HEK293 (cell line): Measurements from ENCODE around the gene FHAD1.
"Not testable (repeated sequence)": the region's sequence is repeated elsewhere in the genome, so short reads cannot be mapped to it uniquely, and the experiment has no call there.

Source experiments
- CTCF ChIA-PET: fragments of 350-600 bp; formaldehyde crosslinking; extraction: SDS; loops from one replicate; lab custom pipeline; 2021; ENCODE audit warnings: antibody characterized with exemption; lab: Yijun Ruan, JAX
- POLR2A ChIA-PET: fragments of 300-600 bp; formaldehyde crosslinking; extraction: SDS; loops from one replicate; lab custom pipeline; 2020; ENCODE audit warnings: antibody characterized with exemption, inconsistent platforms; lab: Yijun Ruan, JAX
- H3K27ac ChIP-seq: fragments of 200-500 bp; sonication (Bioruptor generic); 2 replicates; pipeline ENCODE4 v1.5.1; 2014; ENCODE audit warnings: low read depth, low read length, control low read depth, inconsistent platforms; ENCODE audit errors: extremely low read depth
- H3K36me3 ChIP-seq, 2 experiments: fragments of 200-500 bp in 1 of 2; sonication (Bioruptor generic) in 1 of 2; 1 replicate in 1 of 2; 2 replicates in 1 of 2; pipeline ENCODE4 v1.5.1; 2014 to 2017; ENCODE audit warnings: inconsistent platforms in 2 of 2, low read length in 2 of 2; ENCODE audit not compliant: control insufficient read depth in 2 of 2, insufficient read depth in 1 of 2
- H3K4me1 ChIP-seq: fragments of 200-500 bp; sonication (Bioruptor generic); 2 replicates; pipeline ENCODE4 v1.5.1; 2014; ENCODE audit warnings: mild to moderate bottlenecking, low read length, inconsistent platforms; ENCODE audit not compliant: control insufficient read depth, insufficient read depth
- H3K4me3 ChIP-seq: 2 replicates; pipeline ENCODE4 v1.5.1; 2011; ENCODE audit warnings: low read depth, mild to moderate bottlenecking, control low read depth, low read length, moderate library complexity
- H3K9me3 ChIP-seq: fragments of 200-500 bp; sonication (Bioruptor generic); 2 replicates; pipeline ENCODE4 v1.5.1; 2014; ENCODE audit warnings: low read depth, low read length, inconsistent platforms; ENCODE audit not compliant: control insufficient read depth, insufficient read depth
- BCL11B ChIP-seq: fragments of 450-650 bp; formaldehyde crosslinking; IDR thresholded peaks from 2 replicates; pipeline ENCODE4 v1.5.1; 2016; ENCODE audit warnings: low read depth, missing biosample characterization, missing genetic modification characterization
- GFI1B ChIP-seq: fragments of 450-650 bp; formaldehyde crosslinking; IDR thresholded peaks from 2 replicates; pipeline ENCODE4 v1.5.1; 2016; ENCODE audit warnings: missing biosample characterization, missing genetic modification characterization
- HOXA7 ChIP-seq: sonication (generic); formaldehyde crosslinking; IDR thresholded peaks from 2 replicates; pipeline ENCODE4 v1.8.1; 2022; ENCODE audit warnings: missing genetic modification reagents, borderline replicate concordance
- ZBTB48 ChIP-seq: fragments of 450-650 bp; formaldehyde crosslinking; IDR thresholded peaks from 2 replicates; pipeline ENCODE4 v1.5.1; 2016; ENCODE audit warnings: missing biosample characterization, missing genetic modification characterization
- ZFP41 ChIP-seq: fragments of 450-650 bp; formaldehyde crosslinking; IDR thresholded peaks from 2 replicates; pipeline ENCODE4 v1.5.1; 2016; ENCODE audit warnings: missing biosample characterization, missing genetic modification characterization, borderline replicate concordance
- ZIC2 ChIP-seq: fragments of 450-650 bp; formaldehyde crosslinking; IDR thresholded peaks from 2 replicates; pipeline ENCODE4 v1.5.1; 2016; ENCODE audit warnings: missing biosample characterization, missing genetic modification characterization
- ZNF114 ChIP-seq: fragments of 450-650 bp; formaldehyde crosslinking; IDR thresholded peaks from 2 replicates; pipeline ENCODE4 v1.5.0; 2017; ENCODE audit warnings: missing biosample characterization, missing genetic modification characterization
- ZNF146 ChIP-seq: fragments of 450-650 bp; formaldehyde crosslinking; IDR thresholded peaks from 2 replicates; pipeline ENCODE4 v1.5.1; 2016; ENCODE audit warnings: missing biosample characterization, missing genetic modification characterization
- ZNF169 ChIP-seq: fragments of 450-650 bp; formaldehyde crosslinking; IDR thresholded peaks from 2 replicates; pipeline ENCODE4 v1.5.1; 2016; ENCODE audit warnings: missing biosample characterization, missing genetic modification characterization
- ZNF18 ChIP-seq: fragments of 450-650 bp; formaldehyde crosslinking; IDR thresholded peaks from 2 replicates; pipeline ENCODE4 v1.5.1; 2016; ENCODE audit warnings: missing biosample characterization, missing genetic modification characterization
- ZNF184 ChIP-seq: fragments of 450-650 bp; IDR thresholded peaks from 2 replicates; pipeline ENCODE4 v1.5.1; 2018; ENCODE audit warnings: missing biosample characterization, mild to moderate bottlenecking, missing genetic modification characterization
- ZNF221 ChIP-seq: fragments of 450-650 bp; formaldehyde crosslinking; IDR thresholded peaks from 2 replicates; pipeline ENCODE4 v1.5.1; 2017; ENCODE audit warnings: missing biosample characterization, missing genetic modification characterization, borderline replicate concordance
- ZNF404 ChIP-seq: fragments of 450-650 bp; formaldehyde crosslinking; IDR thresholded peaks from 2 replicates; pipeline ENCODE4 v1.5.1; 2017; ENCODE audit warnings: missing biosample characterization, missing genetic modification characterization
- ZNF654 ChIP-seq: fragments of 450-650 bp; formaldehyde crosslinking; IDR thresholded peaks from 2 replicates; pipeline ENCODE4 v1.5.1; 2016; ENCODE audit warnings: low read depth, missing biosample characterization, missing genetic modification characterization
- ZNF768 ChIP-seq: fragments of 450-650 bp; formaldehyde crosslinking; IDR thresholded peaks from 2 replicates; pipeline ENCODE4 v1.5.1; 2018; ENCODE audit warnings: missing biosample characterization, mild to moderate bottlenecking, missing genetic modification characterization
- ZNF776 ChIP-seq: fragments of 450-650 bp; formaldehyde crosslinking; IDR thresholded peaks from 2 replicates; pipeline ENCODE4 v1.5.0; 2017; ENCODE audit warnings: missing biosample characterization, missing genetic modification characterization, borderline replicate concordance

The FHAD1 gene

GRCh38 chr1:15290382-15290781 is 43.4 kb downstream of the FHAD1 start (continued):
- TF ChIP-seq ZNF18 (tag by site-specific recombination) (no peak), ZBTB48 (no peak), ZNF169 (tag by site-specific recombination) (no peak)

GRCh38 chr1:15295696-15296095 is 48.7 kb downstream of the FHAD1 start:
- no peak for TF ChIP-seq ZNF654 (tag by site-specific recombination)
- no peak for TF ChIP-seq BCL11B (tag by site-specific recombination)
- TF ChIP-seq, all 188 proteins: peak for 0
- ChIA-PET POLR2A (interaction anchor here (0.7 kb wide), 1 partner anchor 16 kb away, joined by 3 read pairs; no protein-coding TSS in a partner anchor), CTCF (interaction anchor here (0.7 to 1.3 kb wide), 2 partner anchors 9 to 28 kb away, joined by 3 to 5 read pairs; no protein-coding TSS in a partner anchor)
- no peaks in the 10 kb centered on the region for H3K9me3 ChIP-seq
- H3K27ac ChIP-seq, result no peak overlapping the region
- no peaks in the 10 kb centered on the region for H3K36me3 ChIP-seq
- no peak overlapping the region for H3K4me3 ChIP-seq
- no peaks in the 10 kb centered on the region for H3K4me1 ChIP-seq

GRCh38 chr1:15296585-15297321 is 49.7 kb downstream of the FHAD1 start:
- TF ChIP-seq ZNF404 (tag by site-specific recombination) (no peak), GFI1B (tag by site-specific recombination) (no peak), ZNF776 (tag by site-specific recombination) (no peak), ZNF114 (tag by site-specific recombination) (no peak), HOXA7 (no peak), ZIC2 (tag by site-specific recombination) (peak; percentile 55), ZFP41 (tag by site-specific recombination) (no peak), ZNF221 (tag by site-specific recombination) (no peak), ZNF768 (tag by site-specific recombination) (peak; percentile 38; the same call in 1 of the 2 replicates), ZNF184 (tag by site-specific recombination) (no peak)
- Histone ChIP-seq H3K27ac (no peak overlapping the region), H3K9me3 (no peaks in the 10 kb centered on the region), H3K4me3 (no peak overlapping the region), H3K4me1 (no peaks in the 10 kb centered on the region), H3K36me3 (no peaks in the 10 kb centered on the region)
- POLR2A ChIA-PET, result no interaction called here
- CTCF ChIA-PET, result interaction anchor here (0.6 to 1.3 kb wide), 6 partner anchors 8 to 444 kb away, joined by 3 to 5 read pairs (median 4); no protein-coding TSS in a partner anchor

- CTCF ChIA-PET, result interaction anchor here (0.7 to 1.4 kb wide), 2 partner anchors 134 to 169 kb away, joined by 4 to 5 read pairs; no protein-coding TSS in a partner anchor
- POLR2A ChIA-PET, H3K9me3 ChIP-seq, H3K36me3 ChIP-seq, H3K4me3 ChIP-seq, H3K4me1 ChIP-seq, H3K27ac ChIP-seq: not testable (repeated sequence)
- TF ChIP-seq ZNF146 (tag by site-specific recombination), result peak; percentile 95
These were observed 51.0 kb downstream of the FHAD1 start for GRCh38 chr1:15297975-15298374.
